ENCODE measurements around the gene MIOS.

- no peak for TF ChIP-seq CTCF (IDR thresholded peaks at IDR 0.05; ENCODE audit: low read depth, low read length, missing input control)
- TF ChIP-seq RXRA (IDR thresholded peaks at IDR 0.05): no peak
- no peak for TF ChIP-seq TAF1 (conservative IDR thresholded peaks at IDR 0.05)
- no peak for TF ChIP-seq HNF4G (IDR thresholded peaks at IDR 0.05)
- TF ChIP-seq GABPA (IDR thresholded peaks at IDR 0.05 in 1 of 2, conservative IDR thresholded peaks at IDR 0.05 in 1 of 2): no peak
- no peak for TF ChIP-seq JUND (IDR thresholded peaks at IDR 0.05)
- no peak for TF ChIP-seq EGR1 (IDR thresholded peaks at IDR 0.05; ENCODE audit: low read depth in 2 of 2)
- TF ChIP-seq SP1 (IDR thresholded peaks at IDR 0.05): no peak
- TF ChIP-seq YY1 (IDR thresholded peaks at IDR 0.05): no peak
- TF ChIP-seq MAX (IDR thresholded peaks at IDR 0.05): no peak
Measured at GRCh38 chr7:7596176-7596575, 29.5 kb downstream of the MIOS start.
